ENCODE data around the gene NT5M. TPM values are rescaled to one million over a fixed set of nuclear protein-coding genes. Genes with fewer than 3 reads are reported as not detected.
"Not testable (repeated sequence)": the region's sequence is repeated elsewhere in the genome, so short reads cannot be mapped to it uniquely, and the experiment has no call there.

The NT5M gene
- polyA plus RNA-seq, 3 donors = 4.0 to 6.6 (median 6.5) TPM

GRCh38 chr17:17383431-17384290, 80.5 kb downstream of the NT5M start:
- DNase-seq (ENCODE audit: extremely low read depth in 1 of 11, low read depth in 9 of 11, low spot score in 4 of 11) = not testable (repeated sequence)

- DNase-seq (ENCODE audit: extremely low read depth in 1 of 11, low read depth in 9 of 11, low spot score in 4 of 11) = no peak
Measured at GRCh38 chr17:17384291-17384615, 81.1 kb downstream of the NT5M start.

- no peak for DNase-seq (ENCODE audit: extremely low read depth in 1 of 11, low read depth in 9 of 11, low spot score in 4 of 11)
Measured at GRCh38 chr17:17384961-17385360, 81.8 kb downstream of the NT5M start.

- DNase-seq (ENCODE audit: extremely low read depth in 1 of 11, low read depth in 9 of 11, low spot score in 4 of 11) = peak in 1 of 11 donors; percentile 24
Measured at GRCh38 chr17:17385491-17385890, 82.3 kb downstream of the NT5M start.

GRCh38 chr17:17386094-17386800, 83.1 kb downstream of the NT5M start:
- DNase-seq (ENCODE audit: extremely low read depth in 1 of 11, low read depth in 9 of 11, low spot score in 4 of 11) = no peak

GRCh38 chr17:17387017-17387497, 83.9 kb downstream of the NT5M start:
- no peak for DNase-seq (ENCODE audit: extremely low read depth in 1 of 11, low read depth in 9 of 11, low spot score in 4 of 11)

- no peak for DNase-seq (ENCODE audit: extremely low read depth in 1 of 11, low read depth in 9 of 11, low spot score in 4 of 11)
Measured at GRCh38 chr17:17387498-17388362, 84.6 kb downstream of the NT5M start.

GRCh38 chr17:17388657-17389496, 85.7 kb downstream of the NT5M start:
- DNase-seq (ENCODE audit: extremely low read depth in 1 of 11, low read depth in 9 of 11, low spot score in 4 of 11) = no peak

GRCh38 chr17:17391668-17392370, 88.6 kb downstream of the NT5M start:
- DNase-seq (ENCODE audit: extremely low read depth in 1 of 11, low read depth in 9 of 11, low spot score in 4 of 11) = no peak

GRCh38 chr17:17393976-17394375, 90.8 kb downstream of the NT5M start:
- no peak for DNase-seq (ENCODE audit: extremely low read depth in 1 of 11, low read depth in 9 of 11, low spot score in 4 of 11)

- no peak for DNase-seq (ENCODE audit: extremely low read depth in 1 of 11, low read depth in 9 of 11, low spot score in 4 of 11)
Measured at GRCh38 chr17:17394494-17394893, 91.3 kb downstream of the NT5M start.

GRCh38 chr17:17395246-17395802, 92.2 kb downstream of the NT5M start:
- no peak for DNase-seq (ENCODE audit: extremely low read depth in 1 of 11, low read depth in 9 of 11, low spot score in 4 of 11)

- DNase-seq (ENCODE audit: extremely low read depth in 1 of 11, low read depth in 9 of 11, low spot score in 4 of 11) = no peak
Measured at GRCh38 chr17:17395885-17396284, 92.7 kb downstream of the NT5M start.

Other genes with a start within 250 kb of the NT5M start
- 1 to 10 TPM; 3.4 to 5.2 (median 4.0) TPM for gene PLD6, start 97.0 kb upstream of the NT5M start, polyA plus RNA-seq (ENCODE audit: insufficient read length in 3 of 3)
- gene FLCN, start 66.2 kb upstream of the NT5M start, polyA plus RNA-seq (ENCODE audit: insufficient read length in 3 of 3) = 10 to 100 TPM; 27.1 to 41.8 (median 29.7) TPM
- 10 to 100 TPM; 65.5 to 89.7 (median 79.3) TPM for gene COPS3, start 22.1 kb upstream of the NT5M start, polyA plus RNA-seq (ENCODE audit: insufficient read length in 3 of 3)
- 10 to 100 TPM; 19.4 to 22.4 (median 22.2) TPM for gene MED9, start 173.6 kb downstream of the NT5M start, polyA plus RNA-seq (ENCODE audit: insufficient read length in 3 of 3)
- gene RASD1, start 193.0 kb downstream of the NT5M start, polyA plus RNA-seq (ENCODE audit: insufficient read length in 3 of 3) = 1 to 10 TPM in 1 of 3 donors, under 1 TPM in 2; 0.59 to 2.6 (median 0.83) TPM

Measured in renal cortex interstitium (tissue), 11 donors.